HEK293 (cell line): ENCODE results near the gene PCBP3.

Experiments used
- CTCF ChIA-PET: fragments of 350-600 bp; formaldehyde crosslinking; extraction: SDS; loops from one replicate; lab custom pipeline; 2021; ENCODE audit warnings: antibody characterized with exemption; lab: Yijun Ruan, JAX
- POLR2A ChIA-PET: fragments of 300-600 bp; formaldehyde crosslinking; extraction: SDS; loops from one replicate; lab custom pipeline; 2020; ENCODE audit warnings: antibody characterized with exemption, inconsistent platforms; lab: Yijun Ruan, JAX
- H3K27ac ChIP-seq: fragments of 200-500 bp; sonication (Bioruptor generic); 2 replicates; pipeline ENCODE4 v1.5.1; 2014; ENCODE audit warnings: low read depth, low read length, control low read depth, inconsistent platforms; ENCODE audit errors: extremely low read depth
- H3K36me3 ChIP-seq, 2 experiments: fragments of 200-500 bp in 1 of 2; sonication (Bioruptor generic) in 1 of 2; 1 replicate in 1 of 2; 2 replicates in 1 of 2; pipeline ENCODE4 v1.5.1; 2014 to 2017; ENCODE audit warnings: inconsistent platforms in 2 of 2, low read length in 2 of 2; ENCODE audit not compliant: control insufficient read depth in 2 of 2, insufficient read depth in 1 of 2
- H3K4me1 ChIP-seq: fragments of 200-500 bp; sonication (Bioruptor generic); 2 replicates; pipeline ENCODE4 v1.5.1; 2014; ENCODE audit warnings: mild to moderate bottlenecking, low read length, inconsistent platforms; ENCODE audit not compliant: control insufficient read depth, insufficient read depth
- H3K4me3 ChIP-seq: 2 replicates; pipeline ENCODE4 v1.5.1; 2011; ENCODE audit warnings: low read depth, mild to moderate bottlenecking, control low read depth, low read length, moderate library complexity
- H3K9me3 ChIP-seq: fragments of 200-500 bp; sonication (Bioruptor generic); 2 replicates; pipeline ENCODE4 v1.5.1; 2014; ENCODE audit warnings: low read depth, low read length, inconsistent platforms; ENCODE audit not compliant: control insufficient read depth, insufficient read depth
- AEBP2 ChIP-seq: fragments of 450-650 bp; formaldehyde crosslinking; IDR thresholded peaks from 2 replicates; pipeline ENCODE4 v1.5.1; 2016; ENCODE audit warnings: missing biosample characterization, missing genetic modification characterization, borderline replicate concordance
- BCL11B ChIP-seq: fragments of 450-650 bp; formaldehyde crosslinking; IDR thresholded peaks from 2 replicates; pipeline ENCODE4 v1.5.1; 2016; ENCODE audit warnings: low read depth, missing biosample characterization, missing genetic modification characterization
- KLF1 ChIP-seq: fragments of 450-650 bp; formaldehyde crosslinking; IDR thresholded peaks from 2 replicates; pipeline ENCODE4 v1.5.1; 2016; ENCODE audit warnings: missing biosample characterization, missing genetic modification characterization
- KLF10 ChIP-seq: fragments of 450-650 bp; IDR thresholded peaks from 2 replicates; pipeline ENCODE4 v1.5.1; 2018; ENCODE audit warnings: missing biosample characterization, mild to moderate bottlenecking, missing genetic modification characterization
- KLF8 ChIP-seq: fragments of 450-650 bp; formaldehyde crosslinking; IDR thresholded peaks from 2 replicates; pipeline ENCODE4 v1.5.1; 2016; ENCODE audit warnings: missing biosample characterization, missing genetic modification characterization
- MZF1 ChIP-seq: fragments of 450-650 bp; formaldehyde crosslinking; IDR thresholded peaks from 2 replicates; pipeline ENCODE4 v1.5.1; 2017; ENCODE audit warnings: missing biosample characterization, missing genetic modification characterization, borderline replicate concordance
- OVOL3 ChIP-seq: fragments of 450-650 bp; formaldehyde crosslinking; IDR thresholded peaks from 2 replicates; pipeline ENCODE4 v1.5.1; 2016; ENCODE audit warnings: missing biosample characterization, missing genetic modification characterization
- YY2 ChIP-seq: fragments of 450-650 bp; formaldehyde crosslinking; IDR thresholded peaks from 2 replicates; pipeline ENCODE4 v1.5.1; 2016; ENCODE audit warnings: missing biosample characterization, missing genetic modification characterization
- ZBTB26 ChIP-seq: fragments of 450-650 bp; formaldehyde crosslinking; optimal IDR thresholded peaks from 2 replicates; pipeline ENCODE3; 2016; ENCODE audit warnings: missing biosample characterization, mild to moderate bottlenecking, missing genetic modification characterization
- ZEB2 ChIP-seq: fragments of 450-650 bp; formaldehyde crosslinking; IDR thresholded peaks from 2 replicates; pipeline ENCODE4 v1.5.1; 2016; ENCODE audit warnings: missing biosample characterization, missing genetic modification characterization
- ZIC2 ChIP-seq: fragments of 450-650 bp; formaldehyde crosslinking; IDR thresholded peaks from 2 replicates; pipeline ENCODE4 v1.5.1; 2016; ENCODE audit warnings: missing biosample characterization, missing genetic modification characterization
- ZNF175 ChIP-seq: fragments of 450-650 bp; formaldehyde crosslinking; IDR thresholded peaks from 2 replicates; pipeline ENCODE4 v1.5.1; 2016; ENCODE audit warnings: missing biosample characterization, missing genetic modification characterization
- ZNF19 ChIP-seq: fragments of 450-650 bp; formaldehyde crosslinking; IDR thresholded peaks from 2 replicates; pipeline ENCODE4; 2016; ENCODE audit warnings: missing biosample characterization, missing genetic modification characterization, low read depth
- ZNF292 ChIP-seq: fragments of 450-650 bp; formaldehyde crosslinking; IDR thresholded peaks from 2 replicates; pipeline ENCODE4 v1.5.1; 2016; ENCODE audit warnings: low read depth, missing biosample characterization, missing genetic modification characterization, borderline replicate concordance
- ZNF311 ChIP-seq: fragments of 450-650 bp; formaldehyde crosslinking; IDR thresholded peaks from 2 replicates; pipeline ENCODE4 v1.5.1; 2017; ENCODE audit warnings: missing biosample characterization, missing genetic modification characterization, borderline replicate concordance
- ZNF335 ChIP-seq: fragments of 450-650 bp; formaldehyde crosslinking; conservative IDR thresholded peaks from 2 replicates; pipeline ENCODE4 v1.5.1; 2016; ENCODE audit warnings: missing biosample characterization, missing genetic modification characterization
- ZNF404 ChIP-seq: fragments of 450-650 bp; formaldehyde crosslinking; IDR thresholded peaks from 2 replicates; pipeline ENCODE4 v1.5.1; 2017; ENCODE audit warnings: missing biosample characterization, missing genetic modification characterization
- ZNF416 ChIP-seq: fragments of 450-650 bp; formaldehyde crosslinking; IDR thresholded peaks from 2 replicates; pipeline ENCODE4 v1.5.1; 2016; ENCODE audit warnings: missing biosample characterization, missing genetic modification characterization
- ZNF560 ChIP-seq: fragments of 450-650 bp; formaldehyde crosslinking; IDR thresholded peaks from 2 replicates; pipeline ENCODE4 v1.5.1; 2017; ENCODE audit warnings: missing biosample characterization, missing genetic modification characterization, borderline replicate concordance
- ZNF626 ChIP-seq: fragments of 450-650 bp; sonication (Bioruptor Pico); formaldehyde crosslinking; IDR thresholded peaks from 2 replicates; pipeline ENCODE4 v1.5.1; 2018; ENCODE audit warnings: missing biosample characterization, missing genetic modification characterization, inconsistent platforms
- ZNF791 ChIP-seq: fragments of 450-650 bp; formaldehyde crosslinking; IDR thresholded peaks from 2 replicates; pipeline ENCODE4 v1.5.1; 2016; ENCODE audit warnings: missing biosample characterization, missing genetic modification characterization
- ZSCAN4 ChIP-seq: fragments of 450-650 bp; formaldehyde crosslinking; IDR thresholded peaks from 2 replicates; pipeline ENCODE4 v1.5.1; 2017; ENCODE audit warnings: missing biosample characterization, missing genetic modification characterization
- TF ChIP-seq, protein P1 (sequence below): fragments of 450-650 bp; IDR thresholded peaks from 2 replicates; pipeline ENCODE4 v1.5.1; 2018; ENCODE audit warnings: missing biosample characterization, mild to moderate bottlenecking, missing genetic modification characterization
- TF ChIP-seq, protein P2 (sequence below): fragments of 450-650 bp; formaldehyde crosslinking; conservative IDR thresholded peaks from 2 replicates; pipeline ENCODE4 v1.5.1; 2016; ENCODE audit warnings: low read depth, missing biosample characterization, missing genetic modification characterization

The PCBP3 gene

DNA sequence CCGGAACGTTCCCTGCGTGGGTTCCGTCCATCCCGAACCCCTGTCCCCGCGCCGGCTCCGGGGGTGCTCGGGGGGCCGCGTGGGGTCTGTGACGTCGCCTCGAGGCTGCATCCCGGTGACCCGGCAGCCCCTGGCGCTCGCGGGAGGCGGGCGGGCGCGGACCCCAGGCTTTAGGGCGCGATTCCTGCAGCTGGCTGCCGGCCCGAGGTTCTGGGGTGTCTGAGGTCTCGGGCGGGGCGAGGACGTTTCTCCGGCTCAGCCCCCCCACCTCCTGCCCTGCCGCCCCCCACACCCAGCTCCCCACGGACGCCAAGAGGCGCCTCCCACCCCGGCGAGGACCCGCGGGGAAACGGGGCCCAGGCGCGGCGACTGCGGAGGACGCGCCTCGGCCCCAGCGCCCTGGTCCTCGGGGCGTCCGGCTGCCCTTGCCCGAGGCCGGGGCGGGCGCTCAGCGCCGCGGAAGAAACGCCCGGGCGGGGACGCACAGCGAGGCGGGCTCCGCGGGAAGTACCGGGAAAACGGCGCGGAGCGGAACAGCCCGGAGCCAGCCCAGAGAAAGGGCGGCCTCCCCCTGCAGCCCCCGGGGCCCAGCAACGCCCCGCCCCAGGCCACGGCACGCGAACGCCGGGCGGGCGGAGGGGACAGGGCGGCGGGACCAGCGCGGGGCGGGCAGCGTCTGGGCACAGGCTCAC is 1.3 kb upstream of the PCBP3 start (continued):
- TF ChIP-seq ZSCAN4 (no peak), BCL11B (no peak), AEBP2 (tag by site-specific recombination) (no peak), ZNF416 (no peak), ZNF175 (no peak), ZNF560 (tag by site-specific recombination) (no peak)
- TF ChIP-seq, all 188 proteins: peak for 0

DNA sequence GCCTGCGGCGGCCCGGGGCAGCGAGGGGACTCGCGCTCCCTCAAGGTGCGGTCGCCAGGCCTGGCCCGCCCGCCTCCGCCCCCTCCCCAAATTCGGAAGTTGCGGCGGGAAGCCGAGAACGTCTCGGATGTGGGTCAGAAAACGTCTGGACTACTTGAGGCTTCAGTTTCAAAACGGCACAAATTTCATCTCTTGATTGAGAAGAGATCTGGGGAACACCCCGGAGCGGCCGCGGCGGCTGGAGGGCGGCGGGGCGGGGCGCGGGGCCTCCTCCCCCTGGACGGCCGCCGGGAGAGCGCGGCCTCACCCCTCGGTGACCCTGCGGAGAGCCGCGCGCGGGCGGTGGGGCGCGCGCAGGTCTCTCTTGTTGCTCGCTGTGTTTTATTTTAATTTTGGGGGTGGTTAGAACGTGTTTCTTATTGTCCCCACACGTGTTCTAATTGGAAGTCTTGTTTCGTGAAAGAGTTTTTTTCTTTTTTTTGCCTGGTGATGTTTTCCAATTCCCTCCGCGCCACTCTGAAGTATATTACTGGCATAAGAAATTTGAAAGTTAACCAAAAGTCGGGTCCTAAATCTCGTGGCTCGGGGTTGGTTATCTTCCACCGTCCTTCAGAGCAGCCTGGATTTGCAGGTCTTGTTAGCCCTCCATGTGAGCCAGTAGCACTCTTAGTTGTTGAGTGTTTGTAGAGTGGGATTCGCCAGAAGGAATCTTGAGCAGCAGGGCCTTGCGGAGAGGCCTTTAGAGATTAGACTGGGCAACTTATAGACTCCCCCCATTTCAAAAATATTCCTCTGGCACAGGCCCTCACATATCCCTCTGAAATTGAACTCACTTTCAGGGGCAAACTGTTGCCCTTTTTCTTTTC is 749 bp downstream of the PCBP3 start:
- no peak overlapping the region; the same call in 1 of the 2 replicates for H3K27ac ChIP-seq
- CTCF ChIA-PET: interaction anchor here (0.6 kb wide), 1 partner anchor 45 kb away, joined by 4 read pairs; no protein-coding TSS in a partner anchor

More for the DNA sequence above, 749 bp downstream of the PCBP3 start:
- Histone ChIP-seq H3K4me1 (no peaks in the 10 kb centered on the region), H3K9me3 (no peaks in the 10 kb centered on the region), H3K36me3 (no peaks in the 10 kb centered on the region), H3K4me3 (peak overlapping the region; percentile 33)
- TF ChIP-seq, protein P1, sequence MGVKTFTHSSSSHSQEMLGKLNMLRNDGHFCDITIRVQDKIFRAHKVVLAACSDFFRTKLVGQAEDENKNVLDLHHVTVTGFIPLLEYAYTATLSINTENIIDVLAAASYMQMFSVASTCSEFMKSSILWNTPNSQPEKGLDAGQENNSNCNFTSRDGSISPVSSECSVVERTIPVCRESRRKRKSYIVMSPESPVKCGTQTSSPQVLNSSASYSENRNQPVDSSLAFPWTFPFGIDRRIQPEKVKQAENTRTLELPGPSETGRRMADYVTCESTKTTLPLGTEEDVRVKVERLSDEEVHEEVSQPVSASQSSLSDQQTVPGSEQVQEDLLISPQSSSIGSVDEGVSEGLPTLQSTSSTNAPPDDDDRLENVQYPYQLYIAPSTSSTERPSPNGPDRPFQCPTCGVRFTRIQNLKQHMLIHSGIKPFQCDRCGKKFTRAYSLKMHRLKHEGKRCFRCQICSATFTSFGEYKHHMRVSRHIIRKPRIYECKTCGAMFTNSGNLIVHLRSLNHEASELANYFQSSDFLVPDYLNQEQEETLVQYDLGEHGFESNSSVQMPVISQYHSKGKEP (tag by site-specific recombination): no peak
- TF ChIP-seq KLF1 (tag by site-specific recombination): peak; percentile 25; the same call in 1 of the 2 replicates
- TF ChIP-seq MZF1: no peak
- no peak for TF ChIP-seq ZNF626
- peak; percentile 23; the same call in 1 of the 2 replicates for TF ChIP-seq ZIC2 (tag by site-specific recombination)
- 0 out of 2 replicates have a peak, but pooled peaks have one; percentile 23 for TF ChIP-seq ZNF335 (tag by site-specific recombination)
- TF ChIP-seq ZNF311 (tag by site-specific recombination): no peak
- TF ChIP-seq ZEB2 (tag by site-specific recombination): no peak
- no peak for TF ChIP-seq ZNF292 (tag by site-specific recombination)
- no peak for TF ChIP-seq YY2 (tag by site-specific recombination)
- no peak for TF ChIP-seq ZNF404 (tag by site-specific recombination)
- TF ChIP-seq ZNF19 (tag by site-specific recombination): no peak
- TF ChIP-seq, protein P2, sequence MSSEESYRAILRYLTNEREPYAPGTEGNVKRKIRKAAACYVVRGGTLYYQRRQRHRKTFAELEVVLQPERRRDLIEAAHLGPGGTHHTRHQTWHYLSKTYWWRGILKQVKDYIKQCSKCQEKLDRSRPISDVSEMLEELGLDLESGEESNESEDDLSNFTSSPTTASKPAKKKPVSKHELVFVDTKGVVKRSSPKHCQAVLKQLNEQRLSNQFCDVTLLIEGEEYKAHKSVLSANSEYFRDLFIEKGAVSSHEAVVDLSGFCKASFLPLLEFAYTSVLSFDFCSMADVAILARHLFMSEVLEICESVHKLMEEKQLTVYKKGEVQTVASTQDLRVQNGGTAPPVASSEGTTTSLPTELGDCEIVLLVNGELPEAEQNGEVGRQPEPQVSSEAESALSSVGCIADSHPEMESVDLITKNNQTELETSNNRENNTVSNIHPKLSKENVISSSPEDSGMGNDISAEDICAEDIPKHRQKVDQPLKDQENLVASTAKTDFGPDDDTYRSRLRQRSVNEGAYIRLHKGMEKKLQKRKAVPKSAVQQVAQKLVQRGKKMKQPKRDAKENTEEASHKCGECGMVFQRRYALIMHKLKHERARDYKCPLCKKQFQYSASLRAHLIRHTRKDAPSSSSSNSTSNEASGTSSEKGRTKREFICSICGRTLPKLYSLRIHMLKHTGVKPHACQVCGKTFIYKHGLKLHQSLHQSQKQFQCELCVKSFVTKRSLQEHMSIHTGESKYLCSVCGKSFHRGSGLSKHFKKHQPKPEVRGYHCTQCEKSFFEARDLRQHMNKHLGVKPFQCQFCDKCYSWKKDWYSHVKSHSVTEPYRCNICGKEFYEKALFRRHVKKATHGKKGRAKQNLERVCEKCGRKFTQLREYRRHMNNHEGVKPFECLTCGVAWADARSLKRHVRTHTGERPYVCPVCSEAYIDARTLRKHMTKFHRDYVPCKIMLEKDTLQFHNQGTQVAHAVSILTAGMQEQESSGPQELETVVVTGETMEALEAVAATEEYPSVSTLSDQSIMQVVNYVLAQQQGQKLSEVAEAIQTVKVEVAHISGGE (tag by site-specific recombination): no peak
- peak; percentile 50 for TF ChIP-seq ZBTB26
- 0 out of 2 replicates have a peak, but pooled peaks have one; percentile 19 for TF ChIP-seq KLF8
- TF ChIP-seq ZNF791 (tag by site-specific recombination): no peak
- no peak for TF ChIP-seq OVOL3 (tag by site-specific recombination)
- TF ChIP-seq KLF10 (tag by site-specific recombination): no peak
- POLR2A ChIA-PET: no interaction called here
